ENCODE data around the gene ADCYAP1R1.
"Not testable (repeated sequence)": the region's sequence is repeated elsewhere in the genome, so short reads cannot be mapped to it uniquely, and the experiment has no call there.

Gene ADCYAP1R1

DNA sequence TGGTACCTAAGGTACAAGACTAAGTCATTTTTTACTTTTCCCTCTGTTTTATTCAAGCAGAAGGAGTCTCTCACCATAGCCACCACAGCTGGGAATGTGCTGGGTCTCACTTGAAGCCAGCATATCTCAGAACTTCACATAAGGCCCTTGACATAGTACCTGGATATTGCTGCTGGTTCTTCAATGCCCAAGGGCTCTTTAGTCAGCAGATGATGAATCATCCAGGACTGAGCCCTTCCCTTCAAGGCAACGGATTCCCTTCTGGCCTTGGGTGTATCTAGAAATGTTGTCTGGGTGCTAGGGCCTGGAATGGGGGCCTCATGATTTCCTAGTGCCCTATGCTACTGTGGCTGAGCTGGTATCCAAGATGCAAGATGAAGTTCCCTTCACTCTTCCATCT is 93.9 kb downstream of the ADCYAP1R1 start:
- no peak for DNase-seq

DNA sequence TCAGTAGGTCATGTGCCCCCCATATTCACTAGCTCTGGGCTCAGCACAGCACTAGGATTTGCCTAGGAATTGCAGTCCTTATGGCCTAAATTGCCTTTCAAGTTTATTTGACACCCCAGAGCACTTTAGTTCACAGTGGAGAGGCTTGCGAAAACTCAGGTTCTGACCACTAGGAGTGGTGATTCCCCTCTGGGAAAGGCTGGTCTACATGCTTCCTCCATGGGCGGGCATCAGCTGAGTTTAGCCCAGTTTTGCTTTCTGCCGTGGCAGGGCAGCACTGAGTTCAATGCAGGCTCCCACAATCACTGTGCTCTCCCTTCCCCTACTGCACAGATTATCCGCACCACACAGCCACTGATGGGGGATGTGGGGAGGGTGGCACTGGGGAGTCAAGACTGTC is 94.4 kb downstream of the ADCYAP1R1 start:
- DNase-seq = no peak

DNA sequence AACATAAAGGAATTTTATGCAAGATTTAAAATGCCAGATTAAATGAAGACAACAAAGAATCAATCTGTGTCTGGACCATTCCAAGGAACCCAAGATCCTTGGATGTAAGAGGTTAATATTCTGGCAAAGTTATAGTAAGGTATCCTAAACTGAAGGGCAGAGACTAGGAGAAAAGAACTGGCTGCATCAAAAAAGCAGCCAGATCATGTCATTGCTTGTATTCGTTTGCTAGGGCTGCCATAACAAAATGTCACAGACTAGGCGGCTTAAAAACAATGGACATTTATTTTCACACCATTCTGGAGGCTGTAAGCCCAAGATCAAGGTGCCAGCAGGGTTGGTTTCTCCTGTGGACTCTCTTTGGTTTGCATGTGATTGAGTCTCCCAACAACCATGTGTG is 99.7 kb downstream of the ADCYAP1R1 start:
- DNase-seq = no peak

DNA sequence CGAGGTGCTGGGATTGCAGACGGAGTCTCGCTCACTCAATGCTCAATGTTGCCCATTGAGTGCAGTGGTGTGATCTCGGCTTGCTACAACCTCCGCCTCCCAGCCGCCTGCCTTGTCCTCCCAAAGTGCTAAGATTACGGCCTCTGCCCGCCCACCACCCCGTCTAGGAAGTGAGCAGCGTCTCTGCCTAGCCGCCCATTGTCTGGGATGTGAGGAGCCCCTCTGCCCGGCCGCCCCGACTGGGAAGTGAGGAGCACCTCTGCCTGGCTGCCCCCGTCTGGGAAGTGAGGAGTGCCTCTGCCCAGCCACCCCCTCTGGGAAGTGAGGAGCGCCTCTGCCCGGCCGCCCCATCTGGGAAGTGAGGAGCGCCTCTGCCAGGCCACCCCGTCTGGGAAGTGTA is 101.2 kb downstream of the ADCYAP1R1 start:
- DNase-seq = not testable (repeated sequence)

DNA sequence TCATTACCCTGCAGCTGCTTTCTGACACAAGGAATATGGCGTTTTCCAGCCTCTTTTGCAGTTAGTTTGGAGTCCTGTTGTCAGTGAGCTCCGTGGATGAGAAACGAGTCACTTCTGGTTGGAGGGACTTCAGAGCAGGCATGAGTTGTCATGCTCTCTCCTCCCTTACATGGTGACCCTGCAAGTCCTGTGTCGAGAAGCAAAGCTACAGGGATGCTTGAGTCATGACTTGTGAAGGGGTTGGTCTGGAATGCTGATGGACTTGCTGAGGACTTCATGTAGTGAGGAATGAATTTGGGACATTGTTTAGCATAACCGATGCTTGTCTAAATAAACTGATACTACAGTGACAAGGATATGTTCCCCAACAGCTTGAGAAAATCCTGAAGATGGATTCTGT is 108.8 kb downstream of the ADCYAP1R1 start:
- no peak for DNase-seq

Data from inflammatory macrophage (primary cell).